ENCODE results near the gene IL1R2. TPM values are rescaled to one million over a fixed set of nuclear protein-coding genes. Genes with fewer than 3 reads are reported as not detected.

IL1R2 gene, protein sequence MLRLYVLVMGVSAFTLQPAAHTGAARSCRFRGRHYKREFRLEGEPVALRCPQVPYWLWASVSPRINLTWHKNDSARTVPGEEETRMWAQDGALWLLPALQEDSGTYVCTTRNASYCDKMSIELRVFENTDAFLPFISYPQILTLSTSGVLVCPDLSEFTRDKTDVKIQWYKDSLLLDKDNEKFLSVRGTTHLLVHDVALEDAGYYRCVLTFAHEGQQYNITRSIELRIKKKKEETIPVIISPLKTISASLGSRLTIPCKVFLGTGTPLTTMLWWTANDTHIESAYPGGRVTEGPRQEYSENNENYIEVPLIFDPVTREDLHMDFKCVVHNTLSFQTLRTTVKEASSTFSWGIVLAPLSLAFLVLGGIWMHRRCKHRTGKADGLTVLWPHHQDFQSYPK
- total RNA-seq (1 to 10 TPM; 2.7 to 3.7 TPM), polyA plus RNA-seq (ENCODE audit: insufficient read depth, low read depth, low replicate concordance) (2.2 TPM)
- long read RNA-seq, donor 1: 0 reads
- long read RNA-seq, donor 2: 0 reads

GRCh38 chr2:101991721-101992145 lies at the start of gene IL1R2:
IL1R2 (plus strand) TSS chr2:101991960; CDS start chr2:102008576, 16,616 bp downstream.
- H3K27me3 ChIP-seq: no peaks in the 10 kb centered on the region
- H3K4me3 ChIP-seq: no peak within 1 kb of the TSS
- H3K4me1 ChIP-seq: peaks cover 8% of the 10 kb centered on the region
- no peaks in the 10 kb centered on the region for H3K36me3 ChIP-seq (ENCODE audit: low read depth, missing control alignments)
- intact Hi-C loops (cut with DNase I; ENCODE audit: low total_unique reads): no loop called here
- H3K9me3 ChIP-seq: no peaks in the 10 kb centered on the region
- TF ChIP-seq POLR2A (IDR thresholded peaks at IDR 0.05): no peak
- TF ChIP-seq, protein P1, sequence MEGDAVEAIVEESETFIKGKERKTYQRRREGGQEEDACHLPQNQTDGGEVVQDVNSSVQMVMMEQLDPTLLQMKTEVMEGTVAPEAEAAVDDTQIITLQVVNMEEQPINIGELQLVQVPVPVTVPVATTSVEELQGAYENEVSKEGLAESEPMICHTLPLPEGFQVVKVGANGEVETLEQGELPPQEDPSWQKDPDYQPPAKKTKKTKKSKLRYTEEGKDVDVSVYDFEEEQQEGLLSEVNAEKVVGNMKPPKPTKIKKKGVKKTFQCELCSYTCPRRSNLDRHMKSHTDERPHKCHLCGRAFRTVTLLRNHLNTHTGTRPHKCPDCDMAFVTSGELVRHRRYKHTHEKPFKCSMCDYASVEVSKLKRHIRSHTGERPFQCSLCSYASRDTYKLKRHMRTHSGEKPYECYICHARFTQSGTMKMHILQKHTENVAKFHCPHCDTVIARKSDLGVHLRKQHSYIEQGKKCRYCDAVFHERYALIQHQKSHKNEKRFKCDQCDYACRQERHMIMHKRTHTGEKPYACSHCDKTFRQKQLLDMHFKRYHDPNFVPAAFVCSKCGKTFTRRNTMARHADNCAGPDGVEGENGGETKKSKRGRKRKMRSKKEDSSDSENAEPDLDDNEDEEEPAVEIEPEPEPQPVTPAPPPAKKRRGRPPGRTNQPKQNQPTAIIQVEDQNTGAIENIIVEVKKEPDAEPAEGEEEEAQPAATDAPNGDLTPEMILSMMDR (IDR thresholded peaks at IDR 0.05): no peak
- 77 to 92% methylated on average over 8 of the region's 8 CpGs for WGBS, 2 donors
- DNase-seq: no peak
- H3K27ac ChIP-seq: no peak within 1 kb of the TSS

DNA sequence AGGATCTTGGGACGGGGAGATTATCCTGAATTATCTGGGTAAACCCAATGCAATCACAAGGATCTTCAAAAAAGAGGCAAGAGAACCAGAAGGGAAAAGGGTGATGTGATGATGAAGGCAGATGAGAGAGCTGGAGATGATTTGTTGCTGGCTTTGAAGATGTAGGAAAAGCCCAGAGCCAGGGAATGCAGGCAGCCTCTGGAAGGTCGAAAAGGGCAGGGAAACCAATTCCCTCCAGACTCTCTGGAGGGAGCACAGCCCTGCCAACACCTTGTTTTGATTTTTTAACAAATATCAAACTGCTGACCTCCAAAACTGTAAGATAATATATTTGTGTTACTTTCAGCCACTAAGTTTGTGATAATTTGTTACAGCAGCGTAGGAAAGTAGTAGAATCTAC lies 48.9 kb upstream of the IL1R2 start:
- WGBS, 2 donors: 76 to 79% methylated on average over 3 of the region's 3 CpGs
- no peak overlapping the region for H3K4me3 ChIP-seq
- intact Hi-C loops (cut with DNase I; ENCODE audit: low total_unique reads): no loop called here
- H3K27ac ChIP-seq: no peak overlapping the region
- DNase-seq: no peak
- H3K9me3 ChIP-seq: no peaks in the 10 kb centered on the region
- H3K4me1 ChIP-seq: no peaks in the 10 kb centered on the region
- TF ChIP-seq POLR2A (IDR thresholded peaks at IDR 0.05): no peak
- TF ChIP-seq, protein P1 (IDR thresholded peaks at IDR 0.05): no peak
- no peaks in the 10 kb centered on the region for H3K36me3 ChIP-seq (ENCODE audit: low read depth, missing control alignments)
- no peaks in the 10 kb centered on the region for H3K27me3 ChIP-seq

- no peaks in the 10 kb centered on the region for H3K27me3 ChIP-seq
- H3K27ac ChIP-seq: no peak overlapping the region
- H3K4me1 ChIP-seq: no peaks in the 10 kb centered on the region
- no peaks in the 10 kb centered on the region for H3K36me3 ChIP-seq (ENCODE audit: low read depth, missing control alignments)
- H3K9me3 ChIP-seq: no peaks in the 10 kb centered on the region
- DNase-seq: no peak
- 76 to 91% methylated on average over 3 of the region's 3 CpGs for WGBS, 2 donors
- intact Hi-C loops (cut with DNase I; ENCODE audit: low total_unique reads): no loop called here
- H3K4me3 ChIP-seq: no peak overlapping the region
- no peak for TF ChIP-seq POLR2A (IDR thresholded peaks at IDR 0.05)
- TF ChIP-seq, protein P1 (IDR thresholded peaks at IDR 0.05): no peak
These were observed 45.3 kb upstream of the IL1R2 start for GRCh38 chr2:101946372-101947039.

DNA sequence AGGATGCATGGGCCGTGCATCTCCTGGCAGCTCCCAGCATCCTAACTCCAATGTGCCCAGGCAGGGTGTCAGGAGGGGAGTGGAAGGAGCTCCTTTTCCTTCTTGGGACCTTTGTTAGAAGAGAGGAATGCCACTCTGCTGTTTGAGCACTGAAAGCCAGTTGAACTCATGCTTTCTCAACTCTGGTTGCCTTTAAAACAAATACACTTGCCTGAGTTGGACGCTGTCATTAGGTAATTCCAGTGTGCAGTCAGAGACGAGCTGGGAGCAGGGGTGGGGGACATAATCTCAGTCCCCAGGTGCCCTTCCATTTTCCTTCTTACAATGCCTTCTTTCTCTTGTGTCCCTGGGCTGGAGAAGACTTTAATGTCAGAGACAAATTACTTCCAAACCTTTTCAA lies 44.4 kb upstream of the IL1R2 start:
- no peak overlapping the region for H3K27ac ChIP-seq
- no peak for DNase-seq
- H3K27me3 ChIP-seq: no peaks in the 10 kb centered on the region
- H3K9me3 ChIP-seq: no peaks in the 10 kb centered on the region
- 84 to 94% methylated on average over 2 to 3 of the region's 3 CpGs for WGBS, 2 donors
- H3K4me1 ChIP-seq: no peaks in the 10 kb centered on the region
- intact Hi-C loops (cut with DNase I; ENCODE audit: low total_unique reads): no loop called here
- TF ChIP-seq, protein P1 (IDR thresholded peaks at IDR 0.05): no peak
- no peak for TF ChIP-seq POLR2A (IDR thresholded peaks at IDR 0.05)
- H3K36me3 ChIP-seq (ENCODE audit: low read depth, missing control alignments): no peaks in the 10 kb centered on the region
- no peak overlapping the region for H3K4me3 ChIP-seq

All from testis (tissue), 5 donors.